ENCODE measurements around the gene FGFR1OP2.
"Not testable (repeated sequence)": the region's sequence is repeated elsewhere in the genome, so short reads cannot be mapped to it uniquely, and the experiment has no call there.

The FGFR1OP2 gene

DNA sequence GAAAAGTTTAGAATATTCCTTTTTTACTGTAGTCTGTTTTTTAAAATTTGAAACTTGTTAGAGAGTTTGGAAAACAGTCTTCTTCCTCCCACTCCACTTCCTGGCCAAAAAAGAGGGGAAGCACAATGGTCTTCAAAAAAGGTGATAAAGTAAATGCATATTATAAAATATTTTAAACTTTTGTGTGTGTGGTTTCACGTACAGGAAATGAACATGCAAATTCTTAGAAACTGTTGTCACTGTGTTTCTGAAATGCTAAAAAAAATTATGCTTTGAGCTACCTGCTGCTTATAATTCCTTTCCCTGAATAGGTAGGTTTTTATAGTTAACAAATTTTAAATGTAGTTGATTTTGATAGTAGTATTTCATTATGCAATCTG is 2.9 kb downstream of the FGFR1OP2 start:
- DNase-seq (ENCODE audit: low read depth) = no peak

GRCh38 chr12:26948309-26948708 is 10.0 kb downstream of the FGFR1OP2 start:
- DNase-seq (ENCODE audit: low read depth) = no peak

DNA sequence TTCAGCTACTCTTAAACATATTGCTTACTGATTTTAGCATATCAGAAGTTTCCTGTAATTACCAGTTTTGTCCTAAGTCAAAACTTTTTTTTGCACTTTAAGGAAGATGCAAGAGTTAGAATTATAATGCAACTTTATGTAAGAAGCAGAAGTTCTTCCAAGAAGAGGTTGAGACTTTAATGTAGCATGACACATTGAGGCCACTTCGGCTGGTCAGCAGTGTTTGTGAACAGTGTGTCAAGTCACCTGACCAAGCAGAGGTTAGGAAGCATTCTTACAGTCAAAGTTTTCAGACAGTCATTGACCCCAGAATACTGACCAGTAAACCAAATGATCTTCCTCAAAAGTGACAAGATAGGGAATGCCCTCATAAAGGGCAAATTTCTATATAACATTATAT is 15.2 kb downstream of the FGFR1OP2 start:
- no peak for DNase-seq (ENCODE audit: low read depth)

DNA sequence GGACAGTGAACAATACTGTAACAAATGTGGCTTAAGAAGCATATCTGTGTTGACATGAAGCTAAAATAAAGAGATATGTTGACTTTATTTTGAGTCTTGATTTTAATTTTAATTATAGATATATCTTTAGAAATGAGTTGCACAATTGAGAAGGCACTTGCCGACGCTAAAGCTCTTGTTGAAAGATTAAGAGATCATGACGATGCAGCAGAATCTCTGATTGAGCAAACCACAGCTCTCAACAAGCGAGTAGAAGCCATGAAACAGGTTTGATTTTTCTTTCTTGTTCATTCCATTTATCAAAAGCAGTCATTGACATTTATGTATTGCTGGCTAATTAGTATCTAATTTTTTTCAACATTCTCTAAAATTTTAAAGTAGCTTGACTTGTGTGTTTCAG is 15.8 kb downstream of the FGFR1OP2 start:
- DNase-seq (ENCODE audit: low read depth) = no peak

DNA sequence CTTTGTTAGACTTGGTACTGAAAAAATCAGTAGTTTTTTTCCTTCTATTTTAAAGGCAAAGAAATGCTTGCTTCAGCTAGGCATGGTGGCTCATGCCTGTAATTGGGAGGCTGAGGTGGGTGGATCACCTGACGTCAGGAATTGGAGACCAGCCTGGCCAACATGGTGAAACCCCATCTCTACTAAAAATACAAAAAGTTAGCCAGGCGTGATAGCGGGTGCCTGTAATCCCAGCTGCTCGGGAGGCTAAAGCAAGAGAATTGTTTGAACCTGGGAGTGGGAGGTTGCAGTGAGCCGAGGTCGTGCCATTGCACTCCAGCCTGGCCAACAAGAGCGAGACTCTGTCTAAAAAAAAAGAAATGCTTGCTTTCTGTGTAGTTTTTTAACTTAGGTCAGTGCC is 23.1 kb downstream of the FGFR1OP2 start:
- DNase-seq (ENCODE audit: low read depth) = not testable (repeated sequence)

GRCh38 chr12:26961803-26962202 is 23.5 kb downstream of the FGFR1OP2 start:
- DNase-seq (ENCODE audit: low read depth) = no peak

DNA sequence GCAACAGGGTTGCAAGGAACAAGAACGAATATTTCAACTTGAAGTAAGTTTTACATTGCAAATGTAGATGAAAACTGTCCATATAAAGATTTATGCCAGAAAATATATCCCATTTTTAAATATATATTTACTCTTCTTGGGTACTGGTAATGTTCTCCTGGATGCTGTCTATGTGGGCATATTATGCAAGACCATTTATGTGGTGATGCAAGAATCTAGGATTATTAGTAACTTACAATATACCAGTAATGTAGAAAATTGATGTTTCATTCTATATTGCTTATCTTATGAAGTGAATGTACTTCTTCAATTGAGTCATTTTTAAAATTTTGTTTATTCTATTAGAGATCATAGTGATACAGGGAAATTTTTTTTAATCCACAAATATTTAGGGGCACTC is 25.1 kb downstream of the FGFR1OP2 start:
- no peak for DNase-seq (ENCODE audit: low read depth)

- DNase-seq (ENCODE audit: low read depth) = no peak
Measured at GRCh38 chr12:26966842-26967241, 28.6 kb downstream of the FGFR1OP2 start.

- DNase-seq (ENCODE audit: low read depth) = no peak
Measured at GRCh38 chr12:26970136-26970535, 31.9 kb downstream of the FGFR1OP2 start.

GRCh38 chr12:26971963-26972362 is 33.7 kb downstream of the FGFR1OP2 start:
- no peak for DNase-seq (ENCODE audit: low read depth)

DNA sequence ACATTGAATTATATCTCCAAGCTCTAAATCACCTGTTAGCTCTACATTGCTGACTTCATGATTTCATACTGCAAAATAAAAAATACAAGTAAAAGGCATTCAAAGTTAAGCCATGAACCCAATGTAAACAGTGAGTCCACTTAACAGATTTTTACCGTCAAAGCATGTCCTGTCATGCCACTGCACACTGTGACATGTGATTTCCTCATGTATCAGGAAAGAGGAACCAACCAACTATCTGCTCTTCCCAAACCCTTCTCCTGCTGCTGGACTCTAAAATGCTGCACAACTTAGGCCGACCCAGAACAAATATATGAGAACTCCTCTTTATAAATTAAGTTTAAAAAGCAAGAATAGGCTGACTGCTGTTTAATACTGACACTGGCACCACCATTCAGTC is 38.4 kb downstream of the FGFR1OP2 start:
- no peak for DNase-seq (ENCODE audit: low read depth)

GRCh38 chr12:26978801-26979200 is 40.5 kb downstream of the FGFR1OP2 start:
- no peak for DNase-seq (ENCODE audit: low read depth)

DNA sequence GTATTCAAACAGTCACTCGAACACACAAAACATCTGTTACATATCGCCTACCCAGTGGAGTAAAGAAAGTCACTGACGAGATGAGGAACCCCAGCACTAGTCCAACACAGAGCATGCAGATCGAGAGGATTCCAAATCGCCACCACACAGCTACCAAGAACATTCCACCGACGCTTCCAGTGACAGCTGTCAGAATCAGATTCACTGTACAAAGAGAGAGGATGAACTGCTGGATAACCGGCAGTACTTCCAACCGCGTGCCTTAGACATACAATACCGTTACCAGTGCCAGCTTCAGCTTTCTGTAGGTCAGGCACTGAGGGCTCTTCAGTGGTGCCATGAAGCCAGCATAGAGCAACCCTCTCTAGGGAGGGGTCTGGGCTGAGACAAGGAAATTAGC is 41.5 kb downstream of the FGFR1OP2 start:
- DNase-seq (ENCODE audit: low read depth) = no peak

DNA sequence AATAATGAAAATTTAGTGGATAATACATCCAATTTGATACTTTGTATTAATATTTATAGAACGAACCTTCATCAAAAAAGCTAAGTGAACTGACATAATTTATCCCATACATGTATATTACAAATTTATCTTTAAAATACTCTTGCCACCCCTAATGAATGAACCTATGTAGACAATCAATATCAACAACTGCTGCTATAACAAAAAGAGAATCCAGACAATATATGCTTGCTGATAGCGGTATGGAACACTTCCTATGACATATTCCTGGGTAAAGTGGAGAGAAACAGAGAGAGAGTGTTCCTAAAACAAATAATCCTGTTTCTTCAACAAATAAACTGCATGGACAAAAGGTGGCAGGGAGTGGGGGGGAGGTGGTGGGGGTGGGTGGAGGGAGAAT is 44.6 kb downstream of the FGFR1OP2 start:
- no peak for DNase-seq (ENCODE audit: low read depth)

GRCh38 chr12:26987634-26988424 is 49.6 kb downstream of the FGFR1OP2 start:
- no peak for DNase-seq (ENCODE audit: low read depth)

DNA sequence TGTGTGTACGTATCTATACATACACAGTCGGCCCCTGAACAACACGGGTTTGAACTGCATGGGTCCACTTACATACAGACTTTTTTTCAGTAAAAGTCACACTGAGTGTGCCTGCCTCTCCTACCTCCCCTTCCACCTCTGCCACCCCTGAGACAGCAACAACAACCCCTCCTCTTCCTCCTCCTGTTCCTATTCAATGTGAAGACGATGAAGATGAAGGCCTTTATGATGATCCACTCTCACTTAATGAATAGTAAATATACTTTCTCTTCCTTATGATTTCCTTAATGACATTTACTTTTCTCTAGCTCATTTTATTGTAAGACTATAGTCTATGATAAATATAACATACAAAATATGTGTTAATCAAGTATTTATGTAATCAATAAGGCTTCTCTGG is 50.4 kb downstream of the FGFR1OP2 start:
- DNase-seq (ENCODE audit: low read depth) = no peak

DNA sequence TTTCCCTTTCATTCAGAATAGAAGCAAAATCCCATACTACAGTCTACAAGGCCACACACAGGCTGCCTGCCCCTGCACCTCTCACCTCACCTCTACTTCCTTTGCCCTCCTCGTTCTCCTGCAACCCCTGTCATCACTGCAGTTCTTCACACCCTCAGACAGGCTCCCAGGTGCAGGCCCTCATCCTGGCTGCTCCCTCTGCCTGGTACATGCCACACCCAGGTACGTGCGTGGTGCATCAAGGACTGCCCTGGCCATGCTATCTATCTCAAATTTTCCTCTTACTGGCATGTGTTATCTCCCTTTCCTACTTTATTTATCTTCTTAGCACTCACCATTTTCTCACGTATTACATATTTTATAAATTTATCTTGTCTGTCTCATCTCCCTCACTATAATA is 51.6 kb downstream of the FGFR1OP2 start:
- no peak for DNase-seq (ENCODE audit: low read depth)

DNA sequence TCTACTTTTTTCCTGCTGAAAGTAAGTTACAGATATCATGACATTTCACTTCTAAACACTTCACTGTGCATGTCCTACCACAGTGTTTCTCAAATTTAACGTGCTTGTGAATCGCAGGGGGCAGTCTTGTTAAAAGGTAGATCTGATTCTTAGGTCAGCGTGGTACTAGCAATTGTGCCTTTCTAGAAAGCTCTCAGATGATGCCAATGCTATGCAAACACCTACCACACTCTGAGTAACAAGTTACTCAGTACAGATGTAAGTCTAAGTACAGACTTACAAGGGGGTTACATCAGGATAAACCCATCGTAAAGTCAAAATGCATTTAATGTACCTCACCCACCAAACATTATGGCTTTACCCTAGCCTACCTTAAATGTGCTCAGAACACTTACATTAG is 53.6 kb downstream of the FGFR1OP2 start:
- DNase-seq (ENCODE audit: low read depth) = no peak

DNA sequence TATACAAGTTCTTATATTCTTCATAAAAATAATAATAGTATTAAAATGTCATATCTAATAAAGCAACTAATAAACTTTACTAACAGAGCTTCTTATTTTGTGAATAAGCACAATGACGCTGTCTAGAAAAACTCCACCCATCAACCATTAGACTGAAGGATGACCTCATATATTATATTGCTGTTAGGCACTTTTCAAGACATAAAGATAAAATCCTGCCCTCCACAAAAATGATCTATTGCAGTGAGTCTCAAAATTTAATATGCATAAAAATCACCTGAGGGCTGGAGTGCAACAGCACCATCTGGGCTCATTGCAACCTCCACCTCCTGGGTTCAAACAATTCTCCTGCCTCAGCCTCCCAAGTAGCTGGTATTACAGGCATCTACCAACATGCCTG is 55.8 kb downstream of the FGFR1OP2 start:
- DNase-seq (ENCODE audit: low read depth) = no peak

DNA sequence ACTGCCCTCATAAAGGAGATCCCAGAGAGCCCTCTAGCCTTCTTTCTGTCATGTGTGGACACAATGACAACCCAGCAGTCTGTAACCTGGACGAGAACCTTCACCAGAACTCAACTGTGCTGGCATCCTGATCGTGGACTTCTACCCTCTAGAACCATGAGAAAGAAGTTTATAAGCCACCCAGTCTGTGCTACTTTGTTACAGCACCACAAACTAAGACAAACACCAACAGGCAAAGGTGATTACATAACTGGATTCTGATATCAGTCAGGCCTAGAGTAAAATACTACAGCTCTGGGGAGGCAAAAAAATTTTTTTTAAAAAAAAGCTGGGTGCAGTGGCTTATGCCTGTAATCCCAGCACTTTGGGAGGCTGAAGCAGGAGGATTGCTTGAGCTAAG is 57.4 kb downstream of the FGFR1OP2 start:
- DNase-seq (ENCODE audit: low read depth) = no peak

- DNase-seq (ENCODE audit: low read depth) = no peak
Measured at GRCh38 chr12:26997003-26997402, 58.7 kb downstream of the FGFR1OP2 start.

DNA sequence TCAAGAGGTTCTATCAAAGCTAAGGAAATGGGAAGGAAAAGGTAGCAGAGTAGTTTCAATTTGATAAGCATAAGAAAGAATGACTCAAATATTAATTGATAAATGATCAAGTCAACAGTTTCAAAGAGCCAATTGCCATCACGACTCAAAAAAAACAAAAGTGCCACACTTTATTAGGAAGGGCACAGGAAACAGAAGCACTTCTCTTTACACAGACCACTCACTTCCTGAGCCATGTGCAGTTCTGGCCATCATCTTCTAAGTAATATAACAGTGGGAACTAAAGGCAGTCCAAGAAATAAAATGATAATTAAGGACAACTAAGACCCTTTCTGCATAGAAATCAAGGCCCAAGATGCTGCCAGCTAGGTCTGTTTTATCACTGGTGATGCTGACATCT is 62.7 kb downstream of the FGFR1OP2 start:
- DNase-seq (ENCODE audit: low read depth) = no peak

DNA sequence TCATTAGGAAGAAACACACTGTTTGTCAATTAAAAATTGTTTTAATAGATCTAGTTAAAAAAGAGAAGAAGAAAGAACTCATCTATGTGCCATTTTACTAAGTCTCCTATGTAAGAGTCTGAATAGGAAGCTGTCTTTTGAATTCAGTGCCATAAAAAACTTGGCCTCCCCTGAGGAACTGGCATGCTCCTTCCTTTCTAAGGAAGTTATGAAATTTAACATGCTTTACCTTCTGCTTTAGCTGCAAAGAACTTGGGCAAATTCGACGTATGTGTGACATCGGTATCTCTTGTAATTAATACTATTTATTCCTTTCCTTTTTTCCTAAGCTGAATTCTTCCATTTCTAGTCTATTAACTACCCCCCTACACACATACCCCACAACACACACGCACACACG is 63.4 kb downstream of the FGFR1OP2 start:
- no peak for DNase-seq (ENCODE audit: low read depth)

GRCh38 chr12:27002141-27002540 is 63.9 kb downstream of the FGFR1OP2 start:
- DNase-seq (ENCODE audit: low read depth) = no peak
